H9 (cell line): Measurements from ENCODE around the gene CLK2. TPM values are rescaled to one million over a fixed set of nuclear protein-coding genes. Genes with fewer than 3 reads are reported as not detected.

Experiments
- DNase-seq: peaks from one replicate; pipeline ENCODE4 v3.0.0-alpha.2; 2017
- H2AFZ ChIP-seq: one replicate; pipeline ENCODE4 v1.6.1; 2013; ENCODE audit warnings: mild to moderate bottlenecking, low read length, control low read depth, moderate library complexity
- H2AK5ac ChIP-seq: 2 replicates; pipeline ENCODE4 v1.6.1; 2013; ENCODE audit warnings: low read length, control low read depth, mixed read lengths; ENCODE audit not compliant: insufficient read length
- H2BK120ac ChIP-seq: one replicate; pipeline ENCODE4 v1.6.1; 2013; ENCODE audit warnings: low read depth, mild to moderate bottlenecking, low read length, control low read depth, inconsistent platforms; ENCODE audit not compliant: poor library complexity, severe bottlenecking
- H2BK12ac ChIP-seq: 2 replicates; pipeline ENCODE4 v1.6.1; 2013; ENCODE audit warnings: low read length, control low read depth, mixed read lengths, low read depth; ENCODE audit not compliant: insufficient read length
- H2BK15ac ChIP-seq: 2 replicates; pipeline ENCODE4 v1.6.1; 2013; ENCODE audit warnings: low read depth, low read length, control low read depth
- H2BK20ac ChIP-seq: one replicate; pipeline ENCODE4 v1.6.1; 2013; ENCODE audit warnings: low read depth, mild to moderate bottlenecking, low read length, control low read depth, inconsistent platforms; ENCODE audit not compliant: poor library complexity, severe bottlenecking
- H2BK5ac ChIP-seq: 2 replicates; pipeline ENCODE4 v1.6.1; 2013; ENCODE audit warnings: low read length, control low read depth, mixed read lengths; ENCODE audit not compliant: insufficient read length
- H3K14ac ChIP-seq: 2 replicates; pipeline ENCODE4 v1.6.1; 2013; ENCODE audit warnings: low read length, control low read depth; ENCODE audit not compliant: insufficient read depth
- H3K18ac ChIP-seq: 2 replicates; pipeline ENCODE4 v1.6.1; 2013; ENCODE audit warnings: low read depth, mild to moderate bottlenecking, mixed read lengths, low read length, control low read depth; ENCODE audit not compliant: insufficient read length
- H3K23ac ChIP-seq: 2 replicates; pipeline ENCODE4 v1.6.1; 2013; ENCODE audit warnings: low read length, control low read depth, mixed read lengths, low read depth; ENCODE audit not compliant: insufficient read length
- H3K23me2 ChIP-seq: 2 replicates; pipeline ENCODE4 v1.6.1; 2013; ENCODE audit warnings: low read depth, mild to moderate bottlenecking, mixed read lengths, low read length, control low read depth; ENCODE audit not compliant: insufficient read length, poor library complexity, severe bottlenecking
- H3K27ac ChIP-seq: 2 replicates; pipeline ENCODE4 v1.5.1; 2013; ENCODE audit warnings: low read length, control low read depth, mixed read lengths, low read depth; ENCODE audit not compliant: insufficient read length
- H3K27me3 ChIP-seq: 2 replicates; pipeline ENCODE4 v1.6.1; 2013; ENCODE audit warnings: low read length, control low read depth, inconsistent platforms; ENCODE audit not compliant: insufficient read depth
- H3K4ac ChIP-seq: 2 replicates; pipeline ENCODE4 v1.6.1; 2013; ENCODE audit warnings: low read depth, mild to moderate bottlenecking, control low read depth, inconsistent platforms, low read length, moderate library complexity
- H3K4me1 ChIP-seq: 2 replicates; pipeline ENCODE4 v1.6.1; 2013; ENCODE audit warnings: low read length, control low read depth, inconsistent platforms; ENCODE audit not compliant: insufficient read depth
- H3K4me2 ChIP-seq: 2 replicates; pipeline ENCODE4 v1.6.1; 2013; ENCODE audit warnings: low read length, control low read depth, mixed read lengths; ENCODE audit not compliant: insufficient read length, insufficient read depth
- H3K56ac ChIP-seq: 2 replicates; pipeline ENCODE4 v1.6.1; 2013; ENCODE audit warnings: low read depth, mild to moderate bottlenecking, mixed read lengths, low read length, control low read depth; ENCODE audit not compliant: insufficient read length
- H3K79me1 ChIP-seq: 2 replicates; pipeline ENCODE4 v1.6.1; 2013; ENCODE audit warnings: low read depth, mild to moderate bottlenecking, moderate library complexity, low read length, control low read depth, inconsistent platforms; ENCODE audit not compliant: insufficient read depth, poor library complexity, severe bottlenecking
- H3K79me2 ChIP-seq: 2 replicates; pipeline ENCODE4 v1.6.1; 2013; ENCODE audit warnings: low read length, control low read depth, inconsistent platforms; ENCODE audit not compliant: insufficient read depth
- H3K9ac ChIP-seq: 2 replicates; pipeline ENCODE4 v1.6.1; 2013; ENCODE audit warnings: low read length, control low read depth, mixed read lengths; ENCODE audit not compliant: insufficient read length; ENCODE audit errors: extremely low read depth
- H3K9me3 ChIP-seq: one replicate; pipeline ENCODE4 v1.6.1; 2013; ENCODE audit warnings: low read depth, low read length, inconsistent platforms; ENCODE audit not compliant: control insufficient read depth
- H3T11ph ChIP-seq: one replicate; pipeline ENCODE4 v1.6.1; 2013; ENCODE audit warnings: mild to moderate bottlenecking, low read length, control low read depth, inconsistent platforms
- H4K20me1 ChIP-seq: one replicate; pipeline ENCODE4 v1.6.1; 2013; ENCODE audit not compliant: control insufficient read depth, insufficient read length, insufficient read depth
- H4K5ac ChIP-seq: 2 replicates; pipeline ENCODE4 v1.6.1; 2013; ENCODE audit warnings: low read depth, mild to moderate bottlenecking, mixed read lengths, low read length, control low read depth; ENCODE audit not compliant: insufficient read length
- H4K8ac ChIP-seq: replicated peaks from 2 replicates; pipeline ENCODE4 v1.6.1; 2013; ENCODE audit warnings: low read length, control low read depth, mixed read lengths, low read depth; ENCODE audit not compliant: insufficient read length
- H4K91ac ChIP-seq: 2 replicates; pipeline ENCODE4 v1.6.1; 2013; ENCODE audit warnings: low read depth, mild to moderate bottlenecking, moderate library complexity, mixed read lengths, low read length, control low read depth; ENCODE audit not compliant: insufficient read length
- H3K27ac Mint-ChIP-seq, 3 experiments: 2 replicates in 2 of 3; 3 replicates in 1 of 3; pipeline ENCODE4 v1.8.0; 2020 to 2021; ENCODE audit warnings: mixed read lengths in 3 of 3, mild to moderate bottlenecking in 1 of 3, moderate library complexity in 1 of 3
- H3K27me3 Mint-ChIP-seq: 2 replicates; pipeline ENCODE4 v1.8.0; 2021; ENCODE audit warnings: low read depth, mild to moderate bottlenecking, moderate library complexity, mixed read lengths
- H3K36me3 Mint-ChIP-seq, 3 experiments: 2 replicates in 2 of 3; 3 replicates in 1 of 3; pipeline ENCODE4 v1.8.0; 2020 to 2021; ENCODE audit warnings: low read depth in 3 of 3, mixed read lengths in 3 of 3; ENCODE audit not compliant: insufficient read depth in 1 of 3
- H3K4me1 Mint-ChIP-seq, 2 experiments: 2 replicates each; pipeline ENCODE4 v1.8.0; 2020; ENCODE audit warnings: mixed read lengths in 2 of 2
- H3K4me3 Mint-ChIP-seq, 2 experiments: 2 replicates in 1 of 2; 3 replicates in 1 of 2; pipeline ENCODE4 v1.8.0; 2020 to 2021; ENCODE audit warnings: mild to moderate bottlenecking in 2 of 2, mixed read lengths in 2 of 2, moderate library complexity in 1 of 2
- H3K9me3 Mint-ChIP-seq, 2 experiments: 2 replicates in 1 of 2; 3 replicates in 1 of 2; pipeline ENCODE4 v1.8.0; 2020; ENCODE audit warnings: mild to moderate bottlenecking in 2 of 2, mixed read lengths in 2 of 2, moderate library complexity in 1 of 2
- CTCF ChIP-seq: fragments of 200-600 bp; sonication (generic); conservative IDR thresholded peaks from 3 replicates; pipeline ENCODE4 v1.8.0; 2021; ENCODE audit warnings: antibody characterized with exemption, mild to moderate bottlenecking
- WGBS: extraction: QIAGEN DNeasy Blood & Tissue Kit; methylation state at CpG from one replicate; pipeline ENCODE4 v1.1.7; 2013; ENCODE audit warnings: missing lambda C conversion rate, low lambda C conversion rate, mixed read lengths; ENCODE audit not compliant: insufficient read length; ENCODE audit errors: extremely low coverage; 5-methylcytosine and 5-hydroxymethylcytosine counted together
- total RNA-seq: library from RNA; stranded (reverse); gene quantifications from 2 replicates; pipeline ENCODE4 v1.2.1, GENCODE V29; 2021

The CLK2 gene
- total RNA-seq, 1 experiment from 2014 or later = 77.5 TPM

GRCh38 chr1:155226910-155227260 is 46.4 kb downstream of the CLK2 start:
- Histone ChIP-seq H2BK120ac (no peak overlapping the region), H3K27me3 (no peaks in the 10 kb centered on the region)
- DNase-seq = peak; percentile 74

More at GRCh38 chr1:155226910-155227260, 46.4 kb downstream of the CLK2 start:
- H3K79me2 ChIP-seq = no peaks in the 10 kb centered on the region
- peaks cover 20 to 27% of the 10 kb centered on the region in 2 experiments for H3K4me1 Mint-ChIP-seq
- no peak overlapping the region for H4K91ac ChIP-seq
- no peaks in the 10 kb centered on the region for H3K79me1 ChIP-seq
- H2AK5ac ChIP-seq = no peak overlapping the region
- H3K4me1 ChIP-seq = no peaks in the 10 kb centered on the region; the same call in 1 of the 2 replicates
- H3K4ac ChIP-seq = no peak overlapping the region
- no peak overlapping the region for H4K5ac ChIP-seq
- H2BK15ac ChIP-seq = no peak overlapping the region
- no peak overlapping the region for H3T11ph ChIP-seq
- H4K20me1 ChIP-seq = no peaks in the 10 kb centered on the region
- H3K4me2 ChIP-seq = peak overlapping the region; percentile 81
- peak overlapping the region; percentile 44; the same call in 1 of the 2 replicates for H3K14ac ChIP-seq
- no peak overlapping the region for H2BK20ac ChIP-seq
- no peak overlapping the region for H2BK5ac ChIP-seq
- peak overlapping the region; percentile 88 for H3K4me3 Mint-ChIP-seq
- H3K9ac ChIP-seq = peak overlapping the region; percentile 71
- H3K9me3 Mint-ChIP-seq = no peaks in the 10 kb centered on the region; a peak in 1 of 5 replicates
- no peak overlapping the region for H3K27ac ChIP-seq
- peaks cover 35% of the 10 kb centered on the region for H3K27me3 Mint-ChIP-seq
- no peak overlapping the region for H2AFZ ChIP-seq
- H3K36me3 Mint-ChIP-seq = peaks cover 0 to 10% (median 8%) of the 10 kb centered on the region in 3 experiments; a peak in 4 of 7 replicates
- H3K56ac ChIP-seq = no peak overlapping the region
- H3K9me3 ChIP-seq = no peaks in the 10 kb centered on the region
- peak overlapping the region; percentile 37 for H3K18ac ChIP-seq
- H4K8ac ChIP-seq = no peak overlapping the region
- peaks cover 4% of the 10 kb centered on the region for H3K23me2 ChIP-seq
- no peak overlapping the region for H3K23ac ChIP-seq
- no peak overlapping the region for H2BK12ac ChIP-seq
- H3K27ac Mint-ChIP-seq = peak overlapping the region; percentile 91 to 99 (median 97)
- WGBS = no CpG with 5 or more reads among the region's 19 CpGs
- 0 out of 3 replicates have a peak, but pooled peaks have one; percentile 15 for TF ChIP-seq CTCF
